Ascending aorta (tissue), 2 donors: ENCODE results near the gene PDLIM3. TPM values are rescaled to one million over a fixed set of nuclear protein-coding genes. Genes with fewer than 3 reads are reported as not detected.
"Not testable (repeated sequence)": the region's sequence is repeated elsewhere in the genome, so short reads cannot be mapped to it uniquely, and the experiment has no call there.

Experiments used
- DNase-seq, 2 donors: peaks; one replicate each; pipeline ENCODE4 v3.0.0-alpha.2; 2019; ENCODE audit warnings: low spot score in 2 of 2
- H3K27ac ChIP-seq, 2 donors: fragments of 200-600 bp; sonication (generic); one replicate each; pipeline ENCODE4 v1.5.1; 2016 to 2017; ENCODE audit warnings: mild to moderate bottlenecking in 1 of 2
- H3K27me3 ChIP-seq: fragments of 200-600 bp; sonication (generic); one replicate; pipeline ENCODE4 v1.5.1; 2017
- H3K36me3 ChIP-seq, 2 donors: fragments of 200-600 bp; sonication (generic); one replicate each; pipeline ENCODE4 v1.5.1; 2016
- H3K4me1 ChIP-seq, 2 donors: fragments of 200-600 bp; sonication (generic); one replicate each; pipeline ENCODE4 v1.5.1; 2016 to 2017; ENCODE audit warnings: mild to moderate bottlenecking in 1 of 2
- H3K4me3 ChIP-seq, 2 donors: fragments of 200-600 bp; sonication (generic); one replicate each; pipeline ENCODE4 v1.5.1; 2016 to 2017; ENCODE audit warnings: mild to moderate bottlenecking in 1 of 2
- H3K9me3 ChIP-seq, 2 donors: fragments of 200-600 bp; sonication (generic); one replicate each; pipeline ENCODE4 v1.5.1; 2016
- CTCF ChIP-seq, 3 experiments: fragments of 200-600 bp in 2 of 3; fragments of 450-650 bp in 1 of 3; sonication (generic) in 2 of 3; IDR thresholded peaks; one replicate each; pipeline ENCODE4 v1.5.1; 2016 to 2019; ENCODE audit warnings: antibody characterized with exemption in 3 of 3, mild to moderate bottlenecking in 1 of 3, moderate library complexity in 1 of 3
- intact Hi-C: fragments of 100-400 bp; cut with DNase I; formaldehyde crosslinking; loops from one replicate; pipeline ENCODE4 v1.15.1; 2023
- total RNA-seq: library from RNA; depleted of rRNA; stranded (reverse); fragments of >200 nt; gene quantifications from one replicate; pipeline ENCODE4 v1.1.0, GENCODE V29; 2016

Gene PDLIM3
- total RNA-seq, 1 donor from 2014 or later, result 445 TPM

GRCh38 chr4:185535612-185536410, 504 bp upstream of the PDLIM3 start:
- DNase-seq, result peak in 1 of 2 donors; percentile 59

GRCh38 chr4:185534511-185534865, 819 bp downstream of the PDLIM3 start:
- intact Hi-C loops, result loop anchor here (2.0 kb wide), 1 partner anchor 62 kb away; no protein-coding TSS in a partner anchor
- H3K27me3 ChIP-seq, result no peaks in the 10 kb centered on the region

More at GRCh38 chr4:185535612-185536410, 504 bp upstream of the PDLIM3 start:
- H3K4me1 ChIP-seq, result peaks cover 1 to 6% of the 10 kb centered on the region in 2 donors
- H3K4me3 ChIP-seq, result peak overlapping the region; percentile 65 to 93
- H3K36me3 ChIP-seq, result no peaks in the 10 kb centered on the region
- intact Hi-C loops, result loop anchor here (1.0 to 2.0 kb wide), 3 partner anchors 31 to 65 kb away; partner anchors contain the start of gene CCDC110
- H3K27me3 ChIP-seq, result no peaks in the 10 kb centered on the region
- no peak for TF ChIP-seq CTCF (IDR thresholded peaks at IDR 0.05)
- peak overlapping the region; percentile 94 to 98 for H3K27ac ChIP-seq
- no peaks in the 10 kb centered on the region for H3K9me3 ChIP-seq

GRCh38 chr4:185532795-185533324, 2.4 kb downstream of the PDLIM3 start:
- Histone ChIP-seq H3K27ac (peak overlapping the region; percentile 94 to 98), H3K9me3 (no peaks in the 10 kb centered on the region), H3K4me3 (peak overlapping the region; percentile 65 to 93), H3K36me3 (peaks cover 3 to 7% of the 10 kb centered on the region in 2 donors), H3K4me1 (peaks cover 0 to 14% of the 10 kb centered on the region in 2 donors), H3K27me3 (no peaks in the 10 kb centered on the region)
- no peak for DNase-seq
- intact Hi-C loops, result no loop called here
- no peak for TF ChIP-seq CTCF (IDR thresholded peaks at IDR 0.05)

More at GRCh38 chr4:185534511-185534865, 819 bp downstream of the PDLIM3 start:
- Histone ChIP-seq H3K4me1 (peaks cover 0 to 4% of the 10 kb centered on the region in 2 donors), H3K9me3 (no peaks in the 10 kb centered on the region), H3K27ac (peak overlapping the region; percentile 94 to 98), H3K36me3 (peaks cover 0 to 4% of the 10 kb centered on the region in 2 donors), H3K4me3 (peak overlapping the region; percentile 65 to 93)
- no peak for DNase-seq
- no peak for TF ChIP-seq CTCF (IDR thresholded peaks at IDR 0.05)

GRCh38 chr4:185532293-185532692, 3.0 kb downstream of the PDLIM3 start:
- H3K27me3 ChIP-seq, result no peaks in the 10 kb centered on the region
- intact Hi-C loops, result no loop called here
- H3K9me3 ChIP-seq, result no peaks in the 10 kb centered on the region
- H3K36me3 ChIP-seq, result peaks cover 3 to 7% of the 10 kb centered on the region in 2 donors
- no peak for TF ChIP-seq CTCF (IDR thresholded peaks at IDR 0.05)
- H3K4me1 ChIP-seq, result peaks cover 0 to 19% of the 10 kb centered on the region in 2 donors
- H3K4me3 ChIP-seq, result peak overlapping the region; percentile 65 to 93
- peak overlapping the region; percentile 94 to 98 for H3K27ac ChIP-seq
- no peak for DNase-seq

- H3K9me3 ChIP-seq, DNase-seq, H3K36me3 ChIP-seq, intact Hi-C loops, H3K27me3 ChIP-seq: not testable (repeated sequence)
- peak overlapping the region; percentile 65 to 93 for H3K4me3 ChIP-seq
- peak overlapping the region; percentile 94 to 98 for H3K27ac ChIP-seq
- peaks cover 0 to 22% of the 10 kb centered on the region in 2 donors for H3K4me1 ChIP-seq
Measured at GRCh38 chr4:185531654-185532053, 3.7 kb downstream of the PDLIM3 start.

GRCh38 chr4:185529413-185529812, 5.9 kb downstream of the PDLIM3 start:
- H3K27ac ChIP-seq, result no peak overlapping the region
- H3K27me3 ChIP-seq, result no peaks in the 10 kb centered on the region
- peaks cover 0 to 28% of the 10 kb centered on the region in 2 donors for H3K4me1 ChIP-seq
- TF ChIP-seq CTCF (IDR thresholded peaks at IDR 0.05), result no peak
- H3K9me3 ChIP-seq, result no peaks in the 10 kb centered on the region
- H3K36me3 ChIP-seq, result peaks cover 3 to 7% of the 10 kb centered on the region in 2 donors
- intact Hi-C loops, result no loop called here
- no peak for DNase-seq
- peak overlapping the region in 1 of 2 donors; percentile 93 for H3K4me3 ChIP-seq
